ENCODE data around the gene PTBP1. TPM values are rescaled to one million over a fixed set of nuclear protein-coding genes. Genes with fewer than 3 reads are reported as not detected.

Gene PTBP1
- total and polyA plus RNA-seq, 9 of the 15 experiments (the other 6 are each of a cell fraction or from before 2014, with no cell fraction given), result 14.0 to 759 (median 234) TPM

- TF ChIP-seq, protein P1, sequence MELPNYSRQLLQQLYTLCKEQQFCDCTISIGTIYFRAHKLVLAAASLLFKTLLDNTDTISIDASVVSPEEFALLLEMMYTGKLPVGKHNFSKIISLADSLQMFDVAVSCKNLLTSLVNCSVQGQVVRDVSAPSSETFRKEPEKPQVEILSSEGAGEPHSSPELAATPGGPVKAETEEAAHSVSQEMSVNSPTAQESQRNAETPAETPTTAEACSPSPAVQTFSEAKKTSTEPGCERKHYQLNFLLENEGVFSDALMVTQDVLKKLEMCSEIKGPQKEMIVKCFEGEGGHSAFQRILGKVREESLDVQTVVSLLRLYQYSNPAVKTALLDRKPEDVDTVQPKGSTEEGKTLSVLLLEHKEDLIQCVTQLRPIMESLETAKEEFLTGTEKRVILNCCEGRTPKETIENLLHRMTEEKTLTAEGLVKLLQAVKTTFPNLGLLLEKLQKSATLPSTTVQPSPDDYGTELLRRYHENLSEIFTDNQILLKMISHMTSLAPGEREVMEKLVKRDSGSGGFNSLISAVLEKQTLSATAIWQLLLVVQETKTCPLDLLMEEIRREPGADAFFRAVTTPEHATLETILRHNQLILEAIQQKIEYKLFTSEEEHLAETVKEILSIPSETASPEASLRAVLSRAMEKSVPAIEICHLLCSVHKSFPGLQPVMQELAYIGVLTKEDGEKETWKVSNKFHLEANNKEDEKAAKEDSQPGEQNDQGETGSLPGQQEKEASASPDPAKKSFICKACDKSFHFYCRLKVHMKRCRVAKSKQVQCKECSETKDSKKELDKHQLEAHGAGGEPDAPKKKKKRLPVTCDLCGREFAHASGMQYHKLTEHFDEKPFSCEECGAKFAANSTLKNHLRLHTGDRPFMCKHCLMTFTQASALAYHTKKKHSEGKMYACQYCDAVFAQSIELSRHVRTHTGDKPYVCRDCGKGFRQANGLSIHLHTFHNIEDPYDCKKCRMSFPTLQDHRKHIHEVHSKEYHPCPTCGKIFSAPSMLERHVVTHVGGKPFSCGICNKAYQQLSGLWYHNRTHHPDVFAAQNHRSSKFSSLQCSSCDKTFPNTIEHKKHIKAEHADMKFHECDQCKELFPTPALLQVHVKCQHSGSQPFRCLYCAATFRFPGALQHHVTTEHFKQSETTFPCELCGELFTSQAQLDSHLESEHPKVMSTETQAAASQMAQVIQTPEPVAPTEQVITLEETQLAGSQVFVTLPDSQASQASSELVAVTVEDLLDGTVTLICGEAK (IDR thresholded peaks at IDR 0.05), result no peak
- TF ChIP-seq, protein P1 (CRISPR knock-in tag; IDR thresholded peaks at IDR 0.05), result no peak
- no peak for TF ChIP-seq MXD1 (CRISPR knock-in tag; IDR thresholded peaks at IDR 0.05; ENCODE audit: borderline replicate concordance, poor library complexity, severe bottlenecking)
- TF ChIP-seq MYNN (IDR thresholded peaks at IDR 0.05), result no peak
- TF ChIP-seq MYNN (CRISPR knock-in tag; IDR thresholded peaks at IDR 0.05), result no peak
- TF ChIP-seq, protein P2, sequence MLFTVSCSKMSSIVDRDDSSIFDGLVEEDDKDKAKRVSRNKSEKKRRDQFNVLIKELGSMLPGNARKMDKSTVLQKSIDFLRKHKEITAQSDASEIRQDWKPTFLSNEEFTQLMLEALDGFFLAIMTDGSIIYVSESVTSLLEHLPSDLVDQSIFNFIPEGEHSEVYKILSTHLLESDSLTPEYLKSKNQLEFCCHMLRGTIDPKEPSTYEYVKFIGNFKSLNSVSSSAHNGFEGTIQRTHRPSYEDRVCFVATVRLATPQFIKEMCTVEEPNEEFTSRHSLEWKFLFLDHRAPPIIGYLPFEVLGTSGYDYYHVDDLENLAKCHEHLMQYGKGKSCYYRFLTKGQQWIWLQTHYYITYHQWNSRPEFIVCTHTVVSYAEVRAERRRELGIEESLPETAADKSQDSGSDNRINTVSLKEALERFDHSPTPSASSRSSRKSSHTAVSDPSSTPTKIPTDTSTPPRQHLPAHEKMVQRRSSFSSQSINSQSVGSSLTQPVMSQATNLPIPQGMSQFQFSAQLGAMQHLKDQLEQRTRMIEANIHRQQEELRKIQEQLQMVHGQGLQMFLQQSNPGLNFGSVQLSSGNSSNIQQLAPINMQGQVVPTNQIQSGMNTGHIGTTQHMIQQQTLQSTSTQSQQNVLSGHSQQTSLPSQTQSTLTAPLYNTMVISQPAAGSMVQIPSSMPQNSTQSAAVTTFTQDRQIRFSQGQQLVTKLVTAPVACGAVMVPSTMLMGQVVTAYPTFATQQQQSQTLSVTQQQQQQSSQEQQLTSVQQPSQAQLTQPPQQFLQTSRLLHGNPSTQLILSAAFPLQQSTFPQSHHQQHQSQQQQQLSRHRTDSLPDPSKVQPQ (CRISPR knock-in tag; IDR thresholded peaks at IDR 0.05; ENCODE audit: borderline replicate concordance), result no peak
- no peak for TF ChIP-seq BCOR (IDR thresholded peaks at IDR 0.05)
- peak; percentile 18; the same call in 1 of the 2 replicates for TF ChIP-seq GABPB1 (CRISPR knock-in tag; IDR thresholded peaks at IDR 0.05)
- TF ChIP-seq RAD51 (IDR thresholded peaks at IDR 0.05; ENCODE audit: borderline replicate concordance, low read depth), result no peak
- TF ChIP-seq THRAP3 (IDR thresholded peaks at IDR 0.05; ENCODE audit: borderline replicate concordance), result no peak
- TF ChIP-seq FOXJ3 (CRISPR knock-in tag; IDR thresholded peaks at IDR 0.05), result no peak
Measured at GRCh38 chr19:797528-798414, 519 bp downstream of the PTBP1 start (continued).

Measured in K562 (cell line).